ENCODE data around the gene C10orf67. TPM values are rescaled to one million over a fixed set of nuclear protein-coding genes. Genes with fewer than 3 reads are reported as not detected.
"Not testable (repeated sequence)": the region's sequence is repeated elsewhere in the genome, so short reads cannot be mapped to it uniquely, and the experiment has no call there.

The C10orf67 gene
- total RNA-seq, 1 donor from 2014 or later = not detected

- Mint-ChIP-seq H3K9me3 (ENCODE audit: unreplicated experiment) (no peaks in the 10 kb centered on the region), H3K27me3 (ENCODE audit: unreplicated experiment) (peaks cover 25% of the 10 kb centered on the region), H3K4me3 (ENCODE audit: unreplicated experiment) (no peak overlapping the region), H3K36me3 (ENCODE audit: unreplicated experiment) (no peaks in the 10 kb centered on the region), H3K4me1 (ENCODE audit: unreplicated experiment) (no peaks in the 10 kb centered on the region), H3K27ac (ENCODE audit: unreplicated experiment) (no peak overlapping the region)
- no peak for DNase-seq (ENCODE audit: extremely low spot score, unreplicated experiment)
- TF ChIP-seq CTCF (IDR thresholded peaks at IDR 0.05) = no peak
Observed at GRCh38 chr10:23315966-23316365, 28.6 kb downstream of the C10orf67 start.

GRCh38 chr10:23314835-23315239 is 29.8 kb downstream of the C10orf67 start:
- no peak for DNase-seq (ENCODE audit: extremely low spot score, unreplicated experiment)
- Mint-ChIP-seq H3K27ac (ENCODE audit: unreplicated experiment) (no peak overlapping the region), H3K4me1 (ENCODE audit: unreplicated experiment) (peaks cover 3% of the 10 kb centered on the region), H3K4me3 (ENCODE audit: unreplicated experiment) (no peak overlapping the region), H3K9me3 (ENCODE audit: unreplicated experiment) (no peaks in the 10 kb centered on the region), H3K27me3 (ENCODE audit: unreplicated experiment) (peaks cover 25% of the 10 kb centered on the region), H3K36me3 (ENCODE audit: unreplicated experiment) (no peaks in the 10 kb centered on the region)
- peak; percentile 79 for TF ChIP-seq CTCF (IDR thresholded peaks at IDR 0.05)

- Mint-ChIP-seq H3K4me3 (ENCODE audit: unreplicated experiment) (no peak overlapping the region), H3K36me3 (ENCODE audit: unreplicated experiment) (no peaks in the 10 kb centered on the region), H3K9me3 (ENCODE audit: unreplicated experiment) (no peaks in the 10 kb centered on the region), H3K27me3 (ENCODE audit: unreplicated experiment) (peaks cover 34% of the 10 kb centered on the region), H3K4me1 (ENCODE audit: unreplicated experiment) (peaks cover 3% of the 10 kb centered on the region), H3K27ac (ENCODE audit: unreplicated experiment) (no peak overlapping the region)
- DNase-seq (ENCODE audit: extremely low spot score, unreplicated experiment) = no peak
- no peak for TF ChIP-seq CTCF (IDR thresholded peaks at IDR 0.05)
Observed at GRCh38 chr10:23311034-23311433, 33.6 kb downstream of the C10orf67 start.

GRCh38 chr10:23310404-23310803 is 34.2 kb downstream of the C10orf67 start:
- Mint-ChIP-seq H3K36me3 (ENCODE audit: unreplicated experiment) (no peaks in the 10 kb centered on the region), H3K4me1 (ENCODE audit: unreplicated experiment) (peaks cover 3% of the 10 kb centered on the region), H3K27ac (ENCODE audit: unreplicated experiment) (no peak overlapping the region), H3K9me3 (ENCODE audit: unreplicated experiment) (no peaks in the 10 kb centered on the region), H3K27me3 (ENCODE audit: unreplicated experiment) (peaks cover 31% of the 10 kb centered on the region), H3K4me3 (ENCODE audit: unreplicated experiment) (no peak overlapping the region)
- DNase-seq (ENCODE audit: extremely low spot score, unreplicated experiment) = no peak
- no peak for TF ChIP-seq CTCF (IDR thresholded peaks at IDR 0.05)

GRCh38 chr10:23299961-23300360 is 44.6 kb downstream of the C10orf67 start:
- not testable (repeated sequence) for H3K27ac Mint-ChIP-seq (ENCODE audit: unreplicated experiment); H3K4me1 Mint-ChIP-seq (ENCODE audit: unreplicated experiment); DNase-seq (ENCODE audit: extremely low spot score, unreplicated experiment); H3K36me3 Mint-ChIP-seq (ENCODE audit: unreplicated experiment); H3K4me3 Mint-ChIP-seq (ENCODE audit: unreplicated experiment); H3K9me3 Mint-ChIP-seq (ENCODE audit: unreplicated experiment)
- H3K27me3 Mint-ChIP-seq (ENCODE audit: unreplicated experiment) = peaks cover 12% of the 10 kb centered on the region
